Measurements from ENCODE around the gene GPRIN3.
"Not testable (repeated sequence)": the region's sequence is repeated elsewhere in the genome, so short reads cannot be mapped to it uniquely, and the experiment has no call there.

GPRIN3 gene

DNA sequence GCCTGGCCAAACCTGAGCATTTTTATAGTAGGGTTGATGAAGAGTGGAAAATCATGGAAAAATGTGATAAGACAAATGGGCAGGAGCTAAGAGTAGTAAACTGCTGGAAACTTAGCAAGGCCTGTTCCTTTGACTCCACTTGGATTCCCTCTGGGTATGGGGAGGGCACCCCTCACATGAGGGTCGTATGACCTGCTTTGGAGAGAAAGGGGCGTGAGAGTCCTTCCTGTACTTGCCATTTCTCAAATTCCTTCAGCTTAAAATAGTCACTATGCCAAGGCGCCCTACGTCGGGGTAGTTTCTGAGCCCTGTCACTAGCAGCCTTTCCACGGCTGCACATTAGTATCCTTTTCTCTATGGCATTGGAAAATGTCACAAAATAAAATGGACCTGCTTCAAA lies 49.1 kb downstream of the GPRIN3 start:
- no peak for DNase-seq (ENCODE audit: low read depth in 2 of 3, low spot score in 1 of 3)

DNA sequence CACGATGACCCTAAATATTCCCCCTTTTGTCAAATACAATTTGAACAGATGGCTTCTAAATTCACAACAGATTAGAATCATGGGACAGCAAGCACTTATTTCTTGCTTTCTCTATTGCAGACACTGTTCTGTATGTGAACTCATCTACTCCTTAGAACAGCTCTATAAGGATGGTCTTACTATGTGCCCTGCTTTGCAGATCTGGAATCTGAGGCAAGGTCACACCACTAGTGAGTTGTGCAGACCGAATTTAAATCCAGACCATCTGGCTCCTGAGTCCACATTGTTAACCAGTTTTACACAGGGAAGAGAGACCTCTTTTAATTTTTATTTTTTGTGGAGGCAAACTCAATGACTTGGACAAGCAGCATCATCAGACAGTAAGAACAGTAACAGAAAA lies 50.2 kb downstream of the GPRIN3 start:
- no peak for DNase-seq (ENCODE audit: low read depth in 2 of 3, low spot score in 1 of 3)

DNA sequence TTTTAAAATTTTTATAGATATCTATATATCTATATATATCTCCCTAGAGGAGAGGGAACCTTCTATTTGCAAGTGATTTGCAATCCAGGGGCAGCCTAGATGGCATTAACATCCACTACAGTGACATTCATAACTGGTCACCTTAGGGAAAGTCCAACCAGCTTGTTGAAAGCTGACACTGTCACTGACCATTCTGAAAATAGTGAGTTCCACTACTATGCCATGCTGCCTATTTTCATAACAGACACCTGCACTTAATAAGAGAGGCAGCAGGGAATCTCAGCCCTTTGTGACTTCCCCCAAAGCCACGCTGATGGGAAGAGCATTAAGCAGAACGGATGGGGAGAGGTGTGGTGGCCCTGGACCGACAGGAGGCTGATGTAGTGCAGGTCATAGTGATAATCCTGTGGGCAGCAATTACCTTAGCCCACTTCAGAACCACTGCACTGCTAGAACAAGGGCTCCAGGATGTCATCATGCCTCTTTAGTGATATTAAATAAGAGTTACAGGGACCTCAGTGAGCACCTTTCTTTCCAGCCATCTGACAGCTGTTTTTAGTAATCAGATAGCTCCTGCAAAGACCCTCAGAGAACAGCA lies 51.3 kb downstream of the GPRIN3 start:
- DNase-seq (ENCODE audit: low read depth in 2 of 3, low spot score in 1 of 3) = no peak

DNA sequence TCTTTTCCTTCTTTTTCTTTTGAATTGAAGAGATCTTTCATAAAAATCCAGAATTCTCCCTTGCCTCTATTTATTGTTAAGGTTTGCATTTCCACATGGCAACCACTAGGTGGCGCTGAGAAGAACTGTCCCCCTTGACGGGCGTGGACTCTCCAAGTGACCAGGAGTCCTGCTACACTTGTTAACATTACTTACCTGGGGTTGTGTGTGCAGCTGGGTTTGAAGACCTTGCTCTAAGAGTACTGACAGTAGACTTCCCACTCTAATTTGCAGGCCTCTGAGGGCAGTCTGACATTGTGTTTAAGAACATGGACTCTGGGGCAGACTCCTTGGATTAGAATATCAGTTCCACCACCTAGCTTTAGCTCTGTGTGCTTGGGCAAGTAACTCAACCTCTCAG lies 52.8 kb downstream of the GPRIN3 start:
- DNase-seq (ENCODE audit: low read depth in 2 of 3, low spot score in 1 of 3) = peak; percentile 11 to 38 (median 22)

DNA sequence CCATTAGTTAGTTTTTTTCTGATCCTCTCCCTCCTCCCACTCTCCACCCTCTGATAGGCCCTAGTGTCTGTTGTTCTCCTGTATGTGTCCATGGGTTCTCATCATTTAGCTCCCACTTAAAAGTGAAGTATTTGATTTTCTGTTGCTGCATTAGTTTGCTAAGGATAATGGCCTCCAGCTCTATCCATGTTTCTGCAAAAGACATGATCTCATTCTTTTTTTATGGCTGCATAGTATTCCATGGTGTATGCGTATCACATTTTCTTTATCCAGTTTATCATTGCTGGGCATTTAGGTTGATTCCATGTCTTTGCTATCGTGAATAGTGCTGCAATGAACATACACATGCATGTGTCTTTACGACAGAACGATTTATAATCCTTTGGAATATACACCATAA lies 53.3 kb downstream of the GPRIN3 start:
- not testable (repeated sequence) for DNase-seq (ENCODE audit: low read depth in 2 of 3, low spot score in 1 of 3)

DNA sequence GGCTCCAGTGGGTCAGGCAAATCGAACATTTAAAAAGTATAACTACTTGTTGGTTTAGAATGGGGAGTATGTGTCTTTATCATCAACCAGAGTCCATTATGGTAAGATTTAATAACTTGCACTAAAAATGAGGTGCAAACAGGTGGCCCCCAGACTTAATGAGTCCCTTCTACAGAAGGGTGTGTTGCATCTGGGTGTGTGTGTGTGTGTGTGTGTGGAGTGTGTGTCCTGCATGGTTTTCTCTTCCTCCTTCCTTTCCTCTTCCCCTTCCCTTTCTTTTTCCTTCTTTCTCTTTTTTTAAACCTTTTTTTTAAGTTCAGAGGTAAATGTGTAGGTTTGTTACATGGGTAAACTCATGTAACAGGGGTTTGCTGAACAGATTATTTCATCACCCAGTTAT lies 53.7 kb downstream of the GPRIN3 start:
- DNase-seq (ENCODE audit: low read depth in 2 of 3, low spot score in 1 of 3) = no peak

DNA sequence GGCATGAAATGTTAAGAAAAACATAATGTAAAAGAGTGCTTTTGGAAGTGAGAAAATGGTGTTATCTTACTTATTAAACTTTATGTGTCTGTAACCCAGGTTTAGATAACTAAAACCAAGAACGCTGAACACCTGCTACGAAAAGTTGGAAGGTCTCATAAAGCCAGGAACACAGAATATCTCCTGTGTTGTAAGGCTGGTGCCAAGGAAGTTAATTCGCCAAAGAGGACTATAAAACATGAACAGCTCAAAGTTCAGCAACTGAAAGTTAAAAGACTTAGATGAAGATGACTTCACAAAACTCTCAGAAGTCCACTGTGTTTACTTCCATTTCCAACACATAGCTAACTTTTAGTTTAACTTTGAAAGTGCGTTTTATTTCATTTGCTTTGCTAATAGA lies 54.3 kb downstream of the GPRIN3 start:
- no peak for DNase-seq (ENCODE audit: low read depth in 2 of 3, low spot score in 1 of 3)

DNA sequence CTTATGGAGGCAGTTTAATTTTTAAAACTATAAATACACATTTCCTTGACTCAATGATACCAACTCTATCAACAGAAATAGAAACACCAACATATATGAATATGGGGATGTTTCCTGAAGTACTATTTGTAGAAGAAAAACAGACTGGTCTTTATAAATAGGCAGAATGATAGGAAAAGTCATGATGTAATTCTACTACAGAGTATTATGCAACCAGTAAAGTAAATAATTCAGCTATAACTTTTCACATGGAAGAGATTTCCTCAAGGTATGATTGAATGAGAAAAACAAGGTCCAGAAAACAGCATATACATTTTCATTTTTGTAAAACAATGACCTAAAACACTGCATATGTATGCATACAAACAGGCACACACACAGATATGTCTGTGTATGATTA lies 56.2 kb downstream of the GPRIN3 start:
- DNase-seq (ENCODE audit: low read depth in 2 of 3, low spot score in 1 of 3) = no peak

DNA sequence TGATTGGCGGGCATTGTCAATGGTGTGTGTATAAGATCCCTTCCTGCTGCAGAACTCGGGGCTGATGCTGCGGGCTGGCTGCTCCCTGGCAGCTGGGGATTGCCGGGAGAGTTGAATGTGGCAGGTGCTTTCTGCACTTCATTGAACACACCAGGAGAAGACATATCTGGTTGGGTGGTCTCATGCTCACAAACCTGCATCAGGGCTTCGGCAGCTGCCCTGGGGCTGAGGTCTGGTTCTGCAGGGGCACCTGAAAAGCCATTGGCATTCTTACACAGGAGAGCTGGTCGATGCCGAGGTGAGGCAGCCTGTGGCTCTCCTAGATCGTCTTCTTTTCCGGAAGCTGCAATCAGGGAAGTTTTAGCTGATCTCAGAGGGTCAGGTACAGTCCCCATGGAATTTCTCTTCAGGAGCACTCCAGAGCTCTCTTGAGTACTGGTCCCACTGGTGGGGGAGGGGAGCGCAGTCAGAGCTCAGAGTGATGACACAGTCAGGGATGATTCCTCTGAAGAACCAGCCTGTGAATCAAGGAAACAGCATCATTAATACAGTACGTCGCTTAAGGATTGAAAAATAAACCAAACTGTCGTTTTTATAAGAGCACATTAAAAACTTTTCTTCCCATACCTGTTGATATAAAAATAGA lies 57.8 kb downstream of the GPRIN3 start:
- no peak for DNase-seq (ENCODE audit: low read depth in 2 of 3, low spot score in 1 of 3)

DNA sequence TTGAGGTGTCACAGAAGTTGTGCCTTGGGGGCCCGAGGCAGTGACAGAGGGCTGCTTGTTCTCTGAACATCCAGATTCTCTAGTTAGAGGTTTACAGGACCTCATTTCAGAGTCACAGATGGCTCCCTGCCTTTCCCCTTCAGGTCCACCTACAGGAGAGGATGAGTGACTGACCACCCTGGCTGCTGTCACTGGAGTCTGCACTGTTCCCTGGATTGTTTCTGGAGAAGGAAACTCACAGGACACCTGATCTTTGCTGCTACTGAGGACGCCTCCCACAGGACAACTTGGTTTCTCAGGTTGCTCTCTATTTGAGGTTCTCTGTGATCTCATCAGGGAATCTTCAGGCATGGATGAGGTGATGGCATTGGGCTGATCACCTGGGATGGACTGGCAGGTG lies 58.3 kb downstream of the GPRIN3 start:
- DNase-seq (ENCODE audit: low read depth in 2 of 3, low spot score in 1 of 3) = no peak

DNA sequence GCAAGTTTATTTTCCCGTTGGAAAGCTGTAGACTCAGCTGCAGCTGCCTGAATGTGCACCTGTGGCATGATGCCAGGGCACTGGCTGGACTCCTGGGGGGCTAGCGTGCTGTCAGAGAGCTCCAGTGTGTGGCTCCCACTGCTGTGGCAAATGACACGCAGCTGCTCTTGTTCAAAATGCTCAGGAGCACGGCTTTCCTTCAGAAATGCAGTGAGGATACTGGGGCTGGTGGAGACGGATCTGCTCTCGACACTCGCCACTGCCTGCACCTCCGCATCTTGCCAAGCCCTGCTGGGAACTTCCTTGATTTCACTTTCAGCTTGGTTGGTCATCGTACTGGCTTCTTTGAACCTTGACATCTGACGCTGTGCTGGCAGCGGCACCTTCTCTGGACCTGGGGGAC lies 58.7 kb downstream of the GPRIN3 start:
- DNase-seq (ENCODE audit: low read depth in 2 of 3, low spot score in 1 of 3) = no peak

DNA sequence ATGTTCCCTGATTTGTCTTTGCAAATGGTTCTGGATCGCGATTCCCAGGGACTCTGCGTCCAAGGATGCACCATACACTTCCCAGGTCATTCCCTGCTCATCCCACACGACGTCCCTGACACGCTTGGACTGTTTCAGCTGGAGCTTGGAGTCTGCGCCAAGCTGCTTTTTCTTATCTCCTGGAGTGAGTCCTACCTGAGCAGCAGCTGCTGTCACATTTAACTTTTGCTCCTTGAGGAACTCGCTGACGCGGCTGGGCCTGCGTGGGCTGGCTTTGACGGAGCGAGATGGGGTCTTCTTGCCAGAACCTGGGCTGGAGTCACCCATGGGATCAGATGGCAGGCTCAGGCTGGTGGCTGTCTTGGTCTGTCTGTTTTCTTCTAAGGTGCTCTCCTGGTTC lies 59.6 kb downstream of the GPRIN3 start:
- no peak for DNase-seq (ENCODE audit: low read depth in 2 of 3, low spot score in 1 of 3)

DNA sequence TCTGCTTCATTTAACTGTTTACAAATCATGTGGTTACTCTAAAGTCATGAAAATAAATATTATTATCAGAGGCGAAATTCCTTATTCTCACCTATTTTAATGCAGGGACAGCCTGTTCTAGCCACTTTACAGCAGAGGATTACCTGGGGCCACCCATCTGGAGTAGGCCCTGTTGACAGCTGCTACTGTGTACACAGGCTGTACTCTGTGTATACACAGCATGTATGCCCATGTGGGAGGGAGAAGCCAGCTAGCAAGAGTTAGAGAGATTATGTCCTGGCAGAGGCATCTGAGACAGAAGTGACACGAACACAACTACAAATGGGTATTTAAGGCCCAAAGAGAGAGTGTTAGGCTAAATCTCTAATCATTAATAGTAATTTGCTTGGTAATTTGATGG lies 62.1 kb downstream of the GPRIN3 start:
- DNase-seq (ENCODE audit: low read depth in 2 of 3, low spot score in 1 of 3) = no peak

DNA sequence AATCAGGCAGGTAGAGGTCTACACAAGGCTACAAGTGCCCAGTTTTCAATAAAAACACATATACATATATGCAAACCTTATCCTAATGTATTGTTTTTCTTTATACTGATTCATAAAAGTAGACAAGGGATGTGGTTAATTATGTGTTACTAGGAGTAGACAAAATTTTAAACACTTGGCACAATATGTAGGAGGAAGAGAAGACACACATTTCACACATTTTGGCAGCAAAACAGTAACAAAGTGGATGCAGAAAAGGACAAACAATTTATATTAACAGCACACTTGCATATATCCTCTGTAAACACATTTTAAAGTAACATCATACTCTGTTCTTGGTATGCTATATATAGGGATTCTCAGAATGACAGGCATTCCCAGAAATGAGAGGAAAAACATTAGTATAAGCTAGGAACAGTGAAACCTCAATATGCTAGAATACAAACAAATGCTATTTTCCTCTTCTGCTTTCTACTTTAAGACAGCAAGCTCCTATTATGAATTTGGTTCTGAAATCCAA lies 63.8 kb downstream of the GPRIN3 start:
- no peak for DNase-seq (ENCODE audit: low read depth in 2 of 3, low spot score in 1 of 3)

DNA sequence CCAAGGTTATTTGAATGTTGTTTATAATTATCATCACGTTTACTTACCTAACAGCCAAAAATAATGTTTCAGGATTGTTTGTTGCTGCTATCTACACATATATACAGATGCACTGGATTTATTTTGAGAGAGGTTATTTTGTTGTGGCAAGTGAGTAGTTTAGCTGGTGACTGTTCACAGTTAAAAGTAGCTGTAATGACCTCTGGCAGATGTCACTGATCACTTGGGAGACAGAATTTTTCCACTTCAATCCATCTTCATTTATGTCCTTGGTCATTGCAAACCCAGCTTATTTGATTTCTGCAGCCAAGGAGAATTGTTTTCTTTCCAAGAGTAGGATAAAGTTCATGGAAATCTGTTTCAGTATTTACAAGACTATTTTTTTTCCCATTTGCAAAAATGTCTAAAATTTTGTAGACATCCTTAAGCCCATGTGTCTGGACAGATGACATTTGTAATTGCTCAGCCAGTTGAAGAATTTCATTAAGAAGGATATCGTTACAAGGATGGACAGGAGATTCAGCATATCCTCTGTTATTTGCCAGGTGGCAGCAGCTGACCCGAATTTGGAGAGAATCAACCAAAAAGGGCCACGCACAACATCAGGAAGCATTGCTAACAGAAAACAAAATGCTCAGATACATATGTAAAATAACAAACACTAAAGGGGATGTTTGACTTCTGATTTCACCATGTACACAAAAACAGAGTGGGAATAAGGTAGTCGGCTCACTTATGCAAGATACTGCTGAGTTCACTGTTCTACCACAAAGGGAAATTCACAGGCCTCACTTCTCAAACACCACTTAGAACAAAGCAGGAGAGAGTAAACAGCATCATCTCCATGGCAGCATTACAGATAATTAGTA lies 64.5 kb downstream of the GPRIN3 start:
- no peak for DNase-seq (ENCODE audit: low read depth in 2 of 3, low spot score in 1 of 3)

DNA sequence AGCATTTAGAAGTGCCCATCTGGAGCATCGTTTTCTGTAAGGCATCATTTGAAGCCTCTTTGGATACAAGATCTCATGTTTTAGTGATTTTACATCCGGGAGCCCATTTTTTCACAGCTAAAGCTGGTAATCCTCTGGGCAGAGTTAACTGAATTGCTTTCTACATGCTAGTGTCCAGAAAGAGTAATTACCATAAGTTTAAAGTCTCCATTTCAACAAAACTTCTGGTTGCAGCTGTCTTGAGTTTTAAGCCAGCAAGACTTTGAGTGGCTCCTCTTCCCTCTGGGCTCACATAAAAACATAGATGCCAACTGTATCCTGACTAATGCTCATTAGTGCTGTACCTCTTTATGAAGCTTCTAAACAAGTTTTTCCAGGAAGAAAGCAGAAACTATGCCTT lies 65.4 kb downstream of the GPRIN3 start:
- DNase-seq (ENCODE audit: low read depth in 2 of 3, low spot score in 1 of 3) = no peak

DNA sequence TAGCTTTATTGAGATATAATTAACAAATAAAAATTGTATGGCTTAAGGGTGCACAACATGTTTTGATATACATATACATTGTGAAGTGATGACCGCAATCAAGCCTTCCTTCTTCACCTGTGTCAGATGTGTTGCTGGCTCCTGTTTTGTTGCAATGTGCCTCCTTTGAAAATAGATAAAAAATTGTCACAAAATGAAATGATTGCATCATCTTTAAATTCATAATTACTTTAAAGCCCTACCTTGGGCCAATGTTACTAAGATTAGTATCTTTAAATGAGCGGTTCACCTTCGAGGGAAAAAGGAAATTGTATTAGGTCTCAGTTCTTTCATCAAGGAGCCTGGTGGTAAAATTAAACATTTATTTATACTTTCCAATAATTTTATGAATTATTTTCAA lies 77.3 kb downstream of the GPRIN3 start:
- DNase-seq (ENCODE audit: low read depth in 2 of 3, low spot score in 1 of 3) = no peak

DNA sequence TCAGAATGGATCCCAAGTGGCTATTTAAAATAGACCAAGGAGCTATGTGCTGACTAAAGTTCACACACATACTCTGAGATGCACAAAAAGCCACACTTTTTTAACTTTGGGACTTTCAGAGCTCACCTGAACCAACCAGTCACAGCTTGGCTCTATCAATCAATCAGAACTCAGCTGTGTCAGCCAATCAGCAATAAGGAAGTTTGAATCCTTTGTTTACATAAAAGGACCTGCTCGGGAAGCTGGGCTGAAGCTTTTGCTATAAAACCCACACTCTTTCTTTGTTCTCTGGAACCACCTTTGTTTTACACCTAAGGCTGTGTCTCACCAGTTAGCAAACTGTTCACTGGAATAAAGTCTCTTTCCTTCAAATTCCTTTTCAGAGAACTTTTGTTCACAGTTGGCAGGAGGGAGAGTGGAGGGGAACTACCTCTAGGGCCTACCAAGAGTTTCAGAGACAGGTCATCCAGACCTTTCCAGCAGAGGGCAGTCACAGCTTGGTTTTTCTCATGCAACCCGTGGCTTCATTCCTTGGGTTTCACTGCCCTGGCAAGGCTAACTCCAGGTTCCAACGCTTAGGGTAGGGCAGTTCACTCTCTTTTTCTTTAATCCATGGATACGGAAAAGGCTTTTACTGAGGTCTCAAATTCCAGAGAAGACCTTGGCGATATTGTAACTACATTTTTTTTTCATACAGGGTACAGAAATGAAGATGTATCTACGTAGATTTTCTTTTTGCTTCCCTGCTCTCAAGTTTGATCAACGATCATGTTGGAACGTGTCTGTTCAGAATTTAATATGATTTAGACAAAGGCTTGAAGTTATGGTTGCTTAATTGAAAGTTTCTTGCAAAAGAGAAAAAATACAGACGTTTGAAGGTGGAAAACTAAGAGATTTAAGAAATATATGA lies 80.7 kb downstream of the GPRIN3 start:
- DNase-seq (ENCODE audit: low read depth in 2 of 3, low spot score in 1 of 3) = peak; percentile 50 to 73 (median 69)

DNA sequence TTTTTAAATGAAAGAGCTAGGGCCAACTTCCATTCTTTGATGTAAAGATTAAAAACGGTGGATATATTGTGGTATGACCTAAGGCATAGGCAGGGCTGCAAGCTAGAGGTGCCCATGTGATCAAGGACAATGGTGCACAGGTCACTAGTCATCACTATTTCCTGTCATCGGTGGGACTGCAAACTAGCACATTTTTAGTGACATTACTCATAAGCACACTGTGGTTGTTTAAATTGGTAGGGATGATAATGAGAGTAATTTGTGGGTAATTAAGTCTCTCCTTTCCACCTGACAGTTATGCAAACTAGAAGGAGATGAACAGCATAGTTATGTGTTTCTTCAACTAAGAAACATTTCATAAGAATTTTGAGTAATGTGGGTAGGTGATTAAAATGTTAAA lies 85.4 kb downstream of the GPRIN3 start:
- DNase-seq (ENCODE audit: low read depth in 2 of 3, low spot score in 1 of 3) = no peak

DNA sequence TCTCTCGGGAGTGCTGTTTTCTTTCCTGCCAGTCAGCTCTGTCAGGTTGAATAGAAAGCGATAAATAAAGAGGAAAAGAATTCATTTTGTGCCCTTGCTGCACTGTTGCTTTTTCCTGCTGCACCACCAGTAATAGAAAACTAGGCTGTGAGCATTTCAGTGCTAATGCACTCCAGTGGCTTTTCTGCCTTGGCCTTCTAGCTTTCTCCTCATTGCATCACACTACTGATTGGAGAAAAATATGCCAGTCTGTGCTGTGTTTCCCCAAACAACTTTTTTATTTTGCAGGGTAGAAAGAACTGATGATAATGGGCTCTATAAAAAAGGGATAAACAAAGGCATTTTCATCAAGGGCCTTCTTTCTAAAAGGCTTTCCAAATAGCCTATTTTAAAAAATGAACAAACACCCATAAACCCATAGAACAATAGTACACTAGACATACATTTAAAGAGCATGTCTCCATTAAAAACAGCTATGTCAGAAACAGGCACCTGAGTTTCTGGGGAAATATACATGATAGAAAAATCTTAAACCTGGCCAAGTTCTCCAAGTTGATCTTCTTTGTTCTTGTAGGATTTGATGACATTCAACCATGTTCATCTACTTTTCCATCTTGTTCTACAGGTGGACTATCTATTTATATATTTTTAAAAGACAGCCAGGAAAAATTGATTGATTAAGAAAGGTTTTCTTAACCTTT lies 86.3 kb downstream of the GPRIN3 start:
- no peak for DNase-seq (ENCODE audit: low read depth in 2 of 3, low spot score in 1 of 3)

DNA sequence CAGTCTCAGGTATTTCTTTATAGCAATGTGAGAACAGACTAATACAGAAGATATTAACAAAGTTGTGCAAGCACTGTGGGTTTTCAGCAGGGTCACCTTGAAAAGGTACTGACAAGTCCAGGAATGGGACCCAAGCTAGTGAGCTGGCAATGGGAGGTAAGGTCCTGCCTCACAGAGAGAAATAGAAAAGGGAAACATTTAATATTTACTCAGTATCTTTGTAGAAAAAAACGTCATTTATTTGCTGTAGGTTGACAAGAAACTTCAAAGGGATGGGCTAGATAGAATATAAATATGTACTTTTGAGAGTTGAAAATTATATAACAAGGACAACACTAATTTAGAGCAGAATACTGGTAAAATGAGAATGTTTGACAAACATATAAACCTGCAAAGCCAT lies 89.0 kb downstream of the GPRIN3 start:
- no peak for DNase-seq (ENCODE audit: low read depth in 2 of 3, low spot score in 1 of 3)

Data from stimulated activated CD4-positive, alpha-beta T cell treated with anti-CD3 and anti-CD28 coated beads, Interleukin-12 subunit alpha, Interleukin-12 subunit beta, amount 100 ng/mL, for 48 hours (primary cell).